AG09319 (cell line): ENCODE measurements around the gene GCK.
"Not testable (repeated sequence)": the region's sequence is repeated elsewhere in the genome, so short reads cannot be mapped to it uniquely, and the experiment has no call there.

ENCODE experiments used
- DNase-seq: peaks from one replicate; pipeline ENCODE4 v3.0.0-alpha.2; 2010; ENCODE audit warnings: low read depth; ENCODE audit errors: extremely low read depth
- TF ChIP-seq, protein P1 (sequence below): IDR thresholded peaks from 2 replicates; pipeline ENCODE4 v1.5.1; 2011; ENCODE audit warnings: low read depth, mild to moderate bottlenecking, inconsistent platforms, low read length, moderate library complexity

GCK gene

GRCh38 chr7:44176486-44176885 lies 12.8 kb downstream of the GCK start:
- no peak for DNase-seq
- TF ChIP-seq, protein P1, sequence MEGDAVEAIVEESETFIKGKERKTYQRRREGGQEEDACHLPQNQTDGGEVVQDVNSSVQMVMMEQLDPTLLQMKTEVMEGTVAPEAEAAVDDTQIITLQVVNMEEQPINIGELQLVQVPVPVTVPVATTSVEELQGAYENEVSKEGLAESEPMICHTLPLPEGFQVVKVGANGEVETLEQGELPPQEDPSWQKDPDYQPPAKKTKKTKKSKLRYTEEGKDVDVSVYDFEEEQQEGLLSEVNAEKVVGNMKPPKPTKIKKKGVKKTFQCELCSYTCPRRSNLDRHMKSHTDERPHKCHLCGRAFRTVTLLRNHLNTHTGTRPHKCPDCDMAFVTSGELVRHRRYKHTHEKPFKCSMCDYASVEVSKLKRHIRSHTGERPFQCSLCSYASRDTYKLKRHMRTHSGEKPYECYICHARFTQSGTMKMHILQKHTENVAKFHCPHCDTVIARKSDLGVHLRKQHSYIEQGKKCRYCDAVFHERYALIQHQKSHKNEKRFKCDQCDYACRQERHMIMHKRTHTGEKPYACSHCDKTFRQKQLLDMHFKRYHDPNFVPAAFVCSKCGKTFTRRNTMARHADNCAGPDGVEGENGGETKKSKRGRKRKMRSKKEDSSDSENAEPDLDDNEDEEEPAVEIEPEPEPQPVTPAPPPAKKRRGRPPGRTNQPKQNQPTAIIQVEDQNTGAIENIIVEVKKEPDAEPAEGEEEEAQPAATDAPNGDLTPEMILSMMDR: no peak

- no peak for DNase-seq
- TF ChIP-seq, protein P1: no peak
These were observed 13.5 kb downstream of the GCK start for GRCh38 chr7:44175730-44176129.

DNA sequence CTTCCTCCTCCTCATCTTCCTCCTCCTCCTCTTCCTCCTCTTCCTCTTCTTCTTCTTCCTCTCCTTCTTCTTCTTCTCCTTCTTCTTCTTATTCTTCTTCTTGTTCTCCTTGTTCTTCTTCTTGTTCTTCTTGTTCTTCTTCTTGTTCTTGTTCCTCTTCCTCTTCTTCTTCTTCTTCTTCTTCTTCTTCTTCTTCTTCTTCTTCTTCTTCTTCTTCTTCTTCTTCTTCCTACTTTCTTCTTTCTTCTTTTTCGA lies 14.6 kb downstream of the GCK start:
- not testable (repeated sequence) for DNase-seq

- TF ChIP-seq, protein P1: no peak
- DNase-seq: no peak
These were observed 15.1 kb downstream of the GCK start for GRCh38 chr7:44173911-44174693.

DNA sequence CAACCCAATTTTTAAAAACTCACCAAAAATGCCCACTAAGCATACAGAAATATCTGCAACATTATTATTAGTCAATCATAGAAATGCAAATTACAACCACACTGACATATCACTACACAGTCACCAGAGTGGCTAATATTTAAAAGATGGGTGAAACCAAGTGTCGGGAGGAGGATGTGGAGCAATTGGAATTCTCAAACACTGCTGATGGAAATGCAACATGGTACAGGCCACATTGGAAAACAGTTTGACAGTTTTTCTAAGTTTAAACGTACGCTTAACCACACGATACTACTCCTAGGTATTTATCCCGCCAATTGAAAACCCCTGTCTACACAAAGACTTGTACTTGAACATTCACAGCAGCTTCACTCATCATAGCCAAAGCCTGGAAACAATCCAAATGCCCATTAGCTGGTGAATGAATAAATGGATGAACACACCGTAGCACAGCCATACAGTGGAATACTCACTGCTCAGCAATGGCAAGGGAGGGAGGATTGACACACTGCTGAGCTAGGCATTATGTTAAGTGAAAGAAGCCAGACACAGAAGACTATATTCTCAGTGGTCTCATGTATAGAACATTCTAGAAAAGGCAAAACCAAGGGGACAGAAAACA lies 16.3 kb downstream of the GCK start:
- TF ChIP-seq, protein P1: no peak
- no peak for DNase-seq

DNA sequence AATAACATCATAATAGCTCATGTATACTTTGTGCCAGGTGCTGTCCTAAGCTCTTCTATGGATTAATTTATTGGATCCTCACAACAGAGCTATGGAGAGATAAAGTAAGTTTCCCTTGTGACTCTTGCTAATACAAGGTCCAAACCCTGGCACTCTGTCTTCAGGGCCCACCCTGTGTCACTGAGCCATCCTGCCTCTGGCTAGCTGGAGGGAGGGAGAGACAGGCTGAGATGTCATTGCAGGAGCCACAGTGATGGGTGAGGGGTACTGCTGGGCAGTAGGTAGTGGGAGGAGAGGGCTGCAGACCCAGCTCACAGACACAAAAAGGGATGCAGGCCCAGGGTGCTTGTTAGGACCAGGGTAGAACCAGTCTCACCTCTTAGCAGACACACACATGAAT lies 16.9 kb downstream of the GCK start:
- TF ChIP-seq, protein P1: no peak
- no peak for DNase-seq

GRCh38 chr7:44171901-44172300 lies 17.3 kb downstream of the GCK start:
- not testable (repeated sequence) for DNase-seq

- DNase-seq: no peak
- TF ChIP-seq, protein P1: no peak
These were observed 21.3 kb downstream of the GCK start for GRCh38 chr7:44167920-44168319.
